SIG-M5 treated with dmso at 0.1 percent for 504 hours (cell line): ENCODE results near the gene WFDC11.
"Not testable (repeated sequence)": the region's sequence is repeated elsewhere in the genome, so short reads cannot be mapped to it uniquely, and the experiment has no call there.

ENCODE experiments used
- DNase-seq: peaks from one replicate; lab custom pipeline; 2025; ENCODE audit not compliant: unreplicated experiment; lab: John Stamatoyannopoulos, UW

WFDC11 gene

GRCh38 chr20:45670139-45670538, at the start of gene WFDC11:
Gene WFDC11 (minus strand): TSS chr20:45670239. CDS start chr20:45650600, 19,639 bp downstream.
- DNase-seq = no peak

- not testable (repeated sequence) for DNase-seq
Observed at GRCh38 chr20:45716141-45716688, 46.2 kb upstream of the WFDC11 start.

GRCh38 chr20:45704969-45705637, 35.1 kb upstream of the WFDC11 start, which contains the start of gene WFDC10B:
Gene WFDC10B (minus strand): TSS chr20:45705019. CDS start chr20:45685992, 19,027 bp downstream.
- no peak for DNase-seq

- no peak for DNase-seq
Observed at GRCh38 chr20:45701873-45702272, 31.8 kb upstream of the WFDC11 start, which contains the start of gene WFDC13. Gene WFDC13 (plus strand): TSS chr20:45702038. CDS start chr20:45702124, 86 bp downstream.

GRCh38 chr20:45701104-45701503, 31.1 kb upstream of the WFDC11 start:
- no peak for DNase-seq

GRCh38 chr20:45695496-45695895, 25.5 kb upstream of the WFDC11 start:
- DNase-seq = no peak

- DNase-seq = not testable (repeated sequence)
Observed at GRCh38 chr20:45693346-45693745, 23.3 kb upstream of the WFDC11 start.

GRCh38 chr20:45685896-45686295, 15.9 kb upstream of the WFDC11 start:
- peak; percentile 16 for DNase-seq

GRCh38 chr20:45679650-45680049, 9.6 kb upstream of the WFDC11 start:
- DNase-seq = no peak

- no peak for DNase-seq
Observed at GRCh38 chr20:45672765-45673164, 2.7 kb upstream of the WFDC11 start.

GRCh38 chr20:45657038-45657437, 13.0 kb downstream of the WFDC11 start:
- DNase-seq = not testable (repeated sequence)

- DNase-seq = not testable (repeated sequence)
Observed at GRCh38 chr20:45651726-45652125, 18.3 kb downstream of the WFDC11 start.

- no peak for DNase-seq
Observed at GRCh38 chr20:45649312-45649863, 20.7 kb downstream of the WFDC11 start.

GRCh38 chr20:45647441-45648050, 22.5 kb downstream of the WFDC11 start:
- DNase-seq = no peak

- DNase-seq = no peak
Observed at GRCh38 chr20:45646875-45647274, 23.2 kb downstream of the WFDC11 start.

- not testable (repeated sequence) for DNase-seq
Observed at GRCh38 chr20:45645869-45646268, 24.2 kb downstream of the WFDC11 start.

- DNase-seq = not testable (repeated sequence)
Observed at GRCh38 chr20:45641076-45641475, 29.0 kb downstream of the WFDC11 start.

- DNase-seq = no peak
Observed at GRCh38 chr20:45639687-45640086, 30.4 kb downstream of the WFDC11 start.

GRCh38 chr20:45636513-45636912, 33.5 kb downstream of the WFDC11 start:
- no peak for DNase-seq

- DNase-seq = no peak
Observed at GRCh38 chr20:45631184-45631583, 38.9 kb downstream of the WFDC11 start, which contains the start of gene WFDC9. Gene WFDC9 (minus strand): TSS chr20:45631284. CDS start chr20:45610181, 21,103 bp downstream.

GRCh38 chr20:45630371-45630770, 39.7 kb downstream of the WFDC11 start:
- no peak for DNase-seq
